ENCODE results near the gene MKNK2. TPM values are rescaled to one million over a fixed set of nuclear protein-coding genes. Genes with fewer than 3 reads are reported as not detected.

MKNK2 gene
- total RNA-seq, 1 donor from 2014 or later = 127 TPM

- Mint-ChIP-seq H3K4me1 (ENCODE audit: low read depth) (peaks cover 14% of the 10 kb centered on the region), H3K36me3 (ENCODE audit: low read depth) (peaks cover 14% of the 10 kb centered on the region), H3K4me3 (ENCODE audit: unreplicated experiment) (no peak overlapping the region), H3K9me3 (ENCODE audit: low read depth) (no peaks in the 10 kb centered on the region), H3K27ac (ENCODE audit: unreplicated experiment) (peak overlapping the region; percentile 22), H3K27me3 (ENCODE audit: low read depth) (no peaks in the 10 kb centered on the region)
- no peak for DNase-seq (ENCODE audit: low spot score)
- TF ChIP-seq CTCF (IDR thresholded peaks at IDR 0.05) = no peak
Observed at GRCh38 chr19:2081873-2082810, 31.1 kb upstream of the MKNK2 start.

- no peaks in the 10 kb centered on the region for H3K27me3 Mint-ChIP-seq (ENCODE audit: low read depth)
- H3K4me1 Mint-ChIP-seq (ENCODE audit: low read depth) = peaks cover 5% of the 10 kb centered on the region
- no peak overlapping the region for H3K27ac Mint-ChIP-seq (ENCODE audit: unreplicated experiment)
- TF ChIP-seq CTCF (IDR thresholded peaks at IDR 0.05) = no peak
- no peaks in the 10 kb centered on the region for H3K9me3 Mint-ChIP-seq (ENCODE audit: low read depth)
- no peak overlapping the region for H3K4me3 Mint-ChIP-seq (ENCODE audit: unreplicated experiment)
- no peak for DNase-seq (ENCODE audit: low spot score)
- H3K36me3 Mint-ChIP-seq (ENCODE audit: low read depth) = peaks cover 19% of the 10 kb centered on the region
Observed at GRCh38 chr19:2080336-2080988, 29.4 kb upstream of the MKNK2 start.

- no peaks in the 10 kb centered on the region for H3K9me3 Mint-ChIP-seq (ENCODE audit: low read depth)
- H3K27me3 Mint-ChIP-seq (ENCODE audit: low read depth) = no peaks in the 10 kb centered on the region
Observed at GRCh38 chr19:2079865-2080301, 28.8 kb upstream of the MKNK2 start.

GRCh38 chr19:2079076-2079864, 28.2 kb upstream of the MKNK2 start:
- peaks cover 17% of the 10 kb centered on the region for H3K36me3 Mint-ChIP-seq (ENCODE audit: low read depth)
- no peak for TF ChIP-seq CTCF (IDR thresholded peaks at IDR 0.05)
- H3K4me1 Mint-ChIP-seq (ENCODE audit: low read depth) = no peaks in the 10 kb centered on the region
- no peaks in the 10 kb centered on the region for H3K9me3 Mint-ChIP-seq (ENCODE audit: low read depth)
- no peak for DNase-seq (ENCODE audit: low spot score)
- H3K27ac Mint-ChIP-seq (ENCODE audit: unreplicated experiment) = no peak overlapping the region
- H3K4me3 Mint-ChIP-seq (ENCODE audit: unreplicated experiment) = no peak overlapping the region
- no peaks in the 10 kb centered on the region for H3K27me3 Mint-ChIP-seq (ENCODE audit: low read depth)

More at GRCh38 chr19:2079865-2080301, 28.8 kb upstream of the MKNK2 start:
- no peak overlapping the region for H3K27ac Mint-ChIP-seq (ENCODE audit: unreplicated experiment)
- no peak for TF ChIP-seq CTCF (IDR thresholded peaks at IDR 0.05)
- H3K4me3 Mint-ChIP-seq (ENCODE audit: unreplicated experiment) = no peak overlapping the region
- no peak for DNase-seq (ENCODE audit: low spot score)
- peaks cover 16% of the 10 kb centered on the region for H3K36me3 Mint-ChIP-seq (ENCODE audit: low read depth)
- no peaks in the 10 kb centered on the region for H3K4me1 Mint-ChIP-seq (ENCODE audit: low read depth)

Data from chondrocyte (in vitro differentiated cells).